ENCODE data around the gene GRM7.

GRCh38 chr3:7487763-7488162 lies 626.8 kb downstream of the GRM7 start:
- TF ChIP-seq CTCF (IDR thresholded peaks at IDR 0.05), result no peak
- TF ChIP-seq EZH2 (IDR thresholded peaks at IDR 0.05; ENCODE audit: borderline replicate concordance, insufficient read depth, low read depth, low read length, poor library complexity, severe bottlenecking), result no peak
